Measurements from ENCODE around the gene GRID1.
"Not testable (repeated sequence)": the region's sequence is repeated elsewhere in the genome, so short reads cannot be mapped to it uniquely, and the experiment has no call there.

The GRID1 gene

DNA sequence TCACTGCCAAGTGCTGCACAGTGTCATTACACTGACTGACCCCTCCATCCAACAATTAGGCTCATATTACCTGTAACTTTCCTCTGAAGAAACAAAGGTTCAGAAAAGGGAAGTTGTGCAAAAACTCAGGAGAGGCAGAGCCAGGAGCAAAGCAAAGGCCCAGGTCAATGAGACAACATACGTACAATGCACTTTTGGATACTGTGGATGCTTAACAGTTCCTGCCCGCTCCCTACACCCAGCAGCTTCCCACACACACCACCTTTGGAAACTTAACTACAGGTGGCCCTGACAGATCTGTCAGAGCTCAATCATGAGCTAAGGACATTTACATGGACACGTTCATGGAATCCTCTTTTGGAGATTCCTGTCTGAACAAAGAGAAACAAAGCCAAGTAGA lies 515.9 kb downstream of the GRID1 start:
- DNase-seq = no peak

DNA sequence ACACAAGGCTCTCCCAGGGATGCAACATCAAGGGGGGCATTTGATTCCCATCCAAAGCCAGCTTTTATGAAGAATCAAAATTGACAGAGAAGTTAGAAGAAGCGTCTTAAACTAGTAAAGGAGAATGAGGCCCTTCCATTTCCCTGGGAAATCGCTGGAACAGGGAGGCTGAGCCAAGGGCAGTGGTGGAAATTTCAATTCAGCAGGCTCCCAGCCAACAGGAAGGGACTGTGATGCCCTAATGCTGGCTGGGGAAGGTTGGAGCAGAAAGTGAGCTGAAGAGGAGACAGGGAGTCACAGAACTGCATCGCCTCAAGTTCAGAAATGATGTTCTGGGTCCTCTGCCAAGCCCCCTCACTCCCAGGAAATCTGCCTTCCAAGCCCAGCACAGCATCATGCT lies 517.3 kb downstream of the GRID1 start:
- no peak for DNase-seq

DNA sequence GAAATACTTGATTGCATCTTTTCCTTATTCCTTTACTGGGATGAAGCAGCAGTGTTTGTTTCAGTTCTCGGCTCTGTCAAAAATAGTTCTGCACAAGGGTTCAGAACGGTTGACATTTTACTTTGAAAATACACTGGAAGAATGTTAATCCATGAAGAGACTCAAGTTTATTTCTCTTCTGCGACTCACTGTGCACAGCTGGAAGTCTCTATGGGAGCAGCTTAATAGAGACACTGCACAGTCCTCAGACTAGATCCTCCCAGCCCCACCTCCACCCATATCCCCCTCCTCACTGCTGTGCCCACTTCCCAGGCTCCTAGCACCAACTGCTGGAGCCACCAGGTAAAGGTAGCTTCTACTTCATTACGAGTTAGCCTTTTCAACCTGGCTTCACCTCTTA lies 517.8 kb downstream of the GRID1 start:
- DNase-seq = no peak

DNA sequence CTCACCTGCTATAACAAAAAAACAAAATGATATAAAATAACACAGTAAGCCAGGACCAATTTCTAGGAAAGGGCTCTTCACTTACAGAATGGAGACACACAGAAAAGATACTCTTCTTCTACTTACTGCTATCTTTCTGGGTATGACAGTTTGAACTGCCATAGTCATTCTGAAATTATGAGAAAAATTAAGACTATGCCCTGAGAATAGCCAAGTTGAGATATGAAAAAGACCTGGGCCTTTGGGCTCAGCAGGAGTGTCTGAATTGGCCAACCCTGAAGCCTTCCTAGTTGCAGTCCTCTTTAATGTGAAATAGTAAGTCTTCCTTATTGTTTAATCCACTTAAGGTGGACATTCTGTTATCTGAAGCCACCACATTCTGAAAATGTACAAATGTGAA lies 519.5 kb downstream of the GRID1 start:
- no peak for DNase-seq

DNA sequence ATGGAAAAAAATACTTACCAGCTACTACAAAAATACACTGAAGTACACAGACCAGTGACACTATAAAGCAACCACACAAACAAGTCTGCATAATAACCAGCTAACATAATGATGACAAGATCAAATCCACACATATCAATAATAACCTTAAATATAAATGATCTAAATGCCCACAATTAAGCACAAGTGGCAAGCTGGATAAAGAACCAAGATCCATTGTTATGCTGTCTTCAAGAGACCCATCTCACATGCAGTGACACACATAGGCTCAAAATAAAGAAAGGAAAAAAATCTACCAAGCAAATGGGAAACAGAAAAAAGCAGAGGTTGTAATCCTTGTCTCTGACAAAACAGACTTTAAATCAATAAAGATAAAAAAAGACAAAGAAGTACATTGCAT lies 527.9 kb downstream of the GRID1 start:
- not testable (repeated sequence) for DNase-seq

DNA sequence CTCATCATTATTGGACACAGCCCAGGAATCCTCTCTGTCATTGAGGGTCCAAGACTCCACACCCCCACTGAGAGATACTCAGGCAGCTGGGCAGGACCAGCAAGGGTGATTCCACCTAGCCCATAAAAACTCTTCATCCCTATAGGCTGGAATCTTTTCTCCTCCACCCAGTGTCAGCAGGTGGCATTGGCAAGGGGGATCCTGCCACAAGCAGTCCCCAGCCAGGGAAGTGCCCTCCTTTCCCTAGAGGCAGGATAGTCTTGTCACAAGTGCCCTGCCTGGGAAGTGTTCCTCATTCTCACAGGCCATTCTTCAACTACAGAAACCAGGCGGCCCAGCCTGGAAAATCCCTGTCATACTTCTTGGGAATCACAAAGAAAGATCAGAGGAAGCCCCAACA lies 533.6 kb downstream of the GRID1 start:
- no peak for DNase-seq

DNA sequence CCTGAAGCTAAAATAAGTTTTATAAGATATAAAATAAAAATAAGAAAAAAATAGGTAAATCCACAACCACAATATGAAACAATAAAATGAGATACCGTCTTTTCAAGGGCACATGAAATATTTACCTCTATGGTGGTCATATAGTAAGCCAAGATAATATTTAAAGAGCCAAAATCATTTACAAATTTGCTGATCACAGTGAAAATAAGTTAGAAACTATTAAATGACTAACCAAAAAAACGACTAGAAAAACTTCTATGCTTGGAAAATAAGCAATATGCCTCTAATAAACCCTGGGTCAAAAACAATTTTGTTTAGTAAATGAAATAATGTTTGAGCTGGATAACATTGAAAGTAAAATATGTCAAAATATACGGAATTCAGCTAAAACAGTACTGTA lies 535.2 kb downstream of the GRID1 start:
- no peak for DNase-seq

DNA sequence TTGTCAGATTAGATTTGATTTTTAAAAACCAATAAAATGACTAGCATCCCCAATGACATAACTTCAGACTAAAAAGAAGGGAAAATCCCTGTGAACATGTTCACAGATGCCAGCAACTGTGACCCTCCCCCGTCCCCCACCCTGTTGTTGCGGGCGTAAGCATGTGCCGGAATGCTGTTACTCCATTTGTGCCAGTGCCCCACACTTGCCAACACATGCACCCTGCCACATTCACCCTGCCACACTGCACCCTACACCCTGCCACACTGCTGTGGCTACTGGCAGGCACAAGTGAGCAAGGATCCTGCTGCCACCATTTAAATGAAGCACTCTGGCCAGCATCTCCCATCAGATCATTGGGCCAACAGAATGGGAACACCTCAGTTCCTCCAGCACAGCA lies 540.2 kb downstream of the GRID1 start:
- DNase-seq = no peak

DNA sequence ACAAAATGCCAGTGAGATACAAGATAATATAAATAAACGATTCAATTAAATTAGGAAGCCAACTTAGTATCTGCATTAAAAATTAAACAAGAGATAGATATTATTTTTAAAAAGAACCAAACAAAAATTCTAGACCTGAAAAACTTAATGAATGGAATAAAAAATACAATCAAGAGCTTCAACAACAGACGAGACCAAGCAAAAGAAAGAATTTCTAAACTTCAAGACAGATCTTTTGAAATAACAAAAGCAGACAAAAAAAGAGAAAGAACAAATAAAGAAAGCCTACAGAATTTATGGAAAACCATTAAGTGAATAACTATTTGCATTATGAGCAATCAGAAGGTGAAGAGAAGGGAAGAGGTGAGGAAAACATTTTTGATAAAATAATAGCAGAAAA lies 555.2 kb downstream of the GRID1 start:
- DNase-seq = no peak

DNA sequence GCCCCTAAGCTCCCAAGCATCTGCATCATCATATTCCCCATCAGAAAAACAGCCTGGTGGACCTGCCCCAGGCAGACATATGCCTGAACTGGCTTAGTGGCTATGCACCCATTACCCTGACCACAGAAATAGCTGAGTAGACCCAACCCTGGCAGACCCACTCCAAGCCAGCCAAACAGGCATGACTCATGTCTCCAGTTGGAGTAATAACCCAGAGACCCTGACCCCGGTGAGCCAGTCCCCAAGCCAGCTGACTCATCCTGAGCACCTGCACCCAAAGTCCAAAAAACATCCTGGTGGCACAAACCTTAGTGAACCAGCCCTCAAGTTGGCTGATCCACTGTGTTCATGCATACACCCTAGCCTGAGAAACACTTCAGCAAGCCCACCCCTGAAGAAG lies 555.9 kb downstream of the GRID1 start:
- DNase-seq = no peak

DNA sequence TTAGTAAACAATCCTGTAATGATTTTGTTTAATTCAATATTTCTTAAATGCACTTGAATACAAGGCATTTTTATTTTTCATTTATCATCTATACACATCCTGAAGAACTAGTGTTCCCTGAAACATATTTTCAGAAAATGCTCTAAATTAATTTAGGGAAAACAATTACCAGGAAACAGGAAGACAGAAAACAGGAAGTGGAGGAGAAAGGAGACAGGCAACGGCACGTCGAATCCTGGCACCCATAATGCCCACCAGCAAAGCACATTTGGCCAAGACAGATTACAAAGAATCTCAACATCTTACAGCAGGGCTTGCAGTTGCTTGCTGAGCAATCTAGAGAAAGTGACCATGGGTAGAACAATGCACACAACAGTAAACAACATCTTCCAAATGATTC lies 571.1 kb downstream of the GRID1 start:
- DNase-seq = no peak

DNA sequence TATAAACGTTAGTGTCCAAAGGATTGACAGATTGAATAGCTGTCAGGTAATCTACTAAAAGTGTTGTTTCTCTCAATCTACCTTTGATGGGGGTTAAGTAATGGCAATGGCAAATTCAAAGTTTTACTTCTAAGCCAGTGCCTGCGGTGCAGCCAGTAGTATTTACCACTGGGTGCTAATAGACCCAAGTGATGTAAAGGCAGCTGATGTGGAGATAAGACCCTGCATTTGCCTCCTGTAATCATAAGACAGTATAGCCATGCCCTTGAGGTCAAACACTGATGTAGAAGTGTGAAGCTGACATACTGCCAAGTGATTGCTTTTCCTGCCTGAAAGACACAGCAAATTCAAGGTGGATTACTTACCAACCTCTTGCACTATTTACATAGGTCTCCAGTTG lies 572.0 kb downstream of the GRID1 start:
- no peak for DNase-seq

DNA sequence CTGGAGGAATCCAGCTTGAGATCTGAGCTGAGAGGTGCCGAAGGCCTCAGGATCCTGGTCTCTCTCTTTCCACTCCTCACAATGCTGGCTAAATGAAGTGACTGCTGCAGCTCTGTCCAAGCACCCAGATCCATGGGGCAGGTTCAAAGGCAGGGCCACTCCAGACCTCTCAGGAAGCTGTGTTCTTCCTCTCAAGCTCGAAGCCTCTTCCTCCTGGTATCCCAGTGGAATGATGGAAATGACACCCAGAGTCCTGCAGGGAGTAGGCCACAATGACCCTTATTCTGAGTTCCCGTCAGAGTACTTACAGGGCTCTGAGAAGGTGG lies 574.1 kb downstream of the GRID1 start:
- DNase-seq = no peak

DNA sequence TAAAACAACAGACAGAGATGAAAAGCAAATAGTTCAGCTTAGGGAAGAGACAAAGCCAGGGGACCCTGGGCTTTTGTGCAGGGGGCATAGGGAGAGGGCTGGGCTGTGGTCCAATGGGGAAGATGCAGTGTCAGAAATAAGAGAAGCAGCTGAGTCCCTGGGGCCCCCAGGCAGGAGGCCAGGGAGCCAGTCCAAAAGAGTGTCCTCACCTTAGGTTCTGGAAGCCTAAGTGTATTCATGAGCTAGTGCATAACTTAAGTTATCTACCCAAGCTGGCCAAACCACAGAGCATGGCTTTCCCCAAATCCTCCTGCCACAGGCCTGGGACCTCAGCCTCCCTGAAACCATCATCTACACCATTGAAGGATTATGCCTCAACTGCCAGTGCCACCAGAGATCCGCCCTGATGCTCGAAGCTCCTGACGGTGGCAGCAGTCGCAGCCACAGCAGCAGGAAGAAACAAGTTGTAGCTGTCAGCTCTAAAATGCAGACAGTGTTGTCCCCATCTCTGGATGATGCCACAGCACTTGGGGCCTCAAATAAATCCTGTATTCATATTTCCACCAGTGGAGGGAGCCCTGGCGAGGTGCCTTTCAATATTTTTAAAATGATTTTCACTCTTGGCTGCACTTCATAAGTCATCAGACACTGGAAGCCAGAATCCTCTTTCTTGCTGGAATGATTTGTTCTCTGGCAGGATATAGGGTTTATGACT lies 574.6 kb downstream of the GRID1 start:
- DNase-seq = peak; percentile 28

DNA sequence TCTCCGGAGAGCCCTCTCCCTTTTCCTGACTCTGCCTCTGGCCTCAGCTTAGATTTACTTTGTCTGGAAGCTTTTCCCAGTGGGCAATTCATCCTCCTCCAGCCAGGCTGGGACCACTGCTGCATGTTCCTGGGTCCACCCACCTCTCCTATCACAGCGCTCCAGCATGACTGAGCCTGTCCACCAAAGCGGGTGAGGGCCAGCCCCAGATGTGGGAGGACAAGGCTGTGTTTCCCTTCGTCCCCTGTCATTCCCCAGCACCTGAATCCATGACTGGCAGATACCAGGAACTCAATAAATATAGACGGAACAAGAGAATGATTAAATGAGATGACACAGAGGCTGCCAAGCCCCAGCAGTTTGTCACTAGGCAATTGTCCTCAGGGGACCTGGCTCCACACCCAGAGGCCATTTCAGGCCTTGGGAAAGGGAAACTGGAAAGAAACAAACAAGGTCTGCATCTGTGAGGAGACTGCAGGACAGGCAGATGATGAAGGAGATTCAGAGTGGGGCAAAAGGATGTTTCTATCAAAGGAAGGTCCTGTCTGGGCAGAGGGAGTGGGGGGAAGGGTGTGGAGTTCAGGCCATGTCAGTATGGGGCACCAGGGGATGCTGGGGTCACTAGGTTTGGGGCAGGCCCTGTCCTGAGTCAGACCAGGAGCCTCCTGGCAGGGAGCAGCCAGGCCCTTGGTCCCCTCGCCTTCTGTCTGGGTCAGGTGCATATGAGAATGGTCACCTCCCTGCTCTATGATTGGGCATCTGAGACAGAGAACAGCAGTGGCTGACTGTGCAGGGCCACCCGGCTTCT lies 576.4 kb downstream of the GRID1 start:
- no peak for DNase-seq

DNA sequence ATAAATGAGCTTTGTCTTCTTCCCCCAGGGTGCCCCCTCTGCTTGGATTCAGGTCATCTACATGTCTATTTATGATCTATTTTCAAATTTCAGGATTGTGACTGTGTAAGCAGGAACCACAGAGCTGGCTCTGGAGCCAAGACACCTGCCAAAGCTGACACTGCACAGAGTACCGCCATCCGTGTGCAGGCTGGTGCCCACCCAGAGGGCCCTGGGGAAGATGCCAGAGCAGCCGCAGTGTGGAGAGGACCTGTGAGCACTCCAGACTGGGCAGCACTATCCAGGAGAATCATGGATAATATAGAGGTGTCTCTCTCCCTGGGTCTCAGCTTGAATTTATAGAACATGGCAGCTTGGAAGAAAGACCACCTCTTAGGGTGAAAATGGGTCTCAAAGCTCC lies 577.5 kb downstream of the GRID1 start:
- no peak for DNase-seq

DNA sequence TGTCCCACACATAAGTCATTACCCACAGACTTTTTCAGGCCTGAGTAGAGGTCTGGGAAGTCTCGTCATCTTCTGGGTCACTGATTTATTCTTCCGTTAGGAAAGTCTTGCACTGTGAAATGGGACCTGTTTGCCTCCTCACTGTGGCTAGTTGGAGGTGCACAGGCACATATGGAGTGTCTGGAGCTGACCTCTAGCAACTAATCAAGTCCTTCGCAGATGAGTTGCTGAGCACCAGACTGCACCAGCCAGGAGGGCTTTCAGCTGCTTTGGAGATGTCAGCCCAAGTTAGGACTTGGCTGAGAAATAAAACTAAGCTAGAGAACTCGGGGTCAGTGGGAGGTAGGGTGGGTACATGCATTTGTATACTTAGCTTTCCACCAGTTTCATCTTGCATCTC lies 578.0 kb downstream of the GRID1 start:
- DNase-seq = no peak

DNA sequence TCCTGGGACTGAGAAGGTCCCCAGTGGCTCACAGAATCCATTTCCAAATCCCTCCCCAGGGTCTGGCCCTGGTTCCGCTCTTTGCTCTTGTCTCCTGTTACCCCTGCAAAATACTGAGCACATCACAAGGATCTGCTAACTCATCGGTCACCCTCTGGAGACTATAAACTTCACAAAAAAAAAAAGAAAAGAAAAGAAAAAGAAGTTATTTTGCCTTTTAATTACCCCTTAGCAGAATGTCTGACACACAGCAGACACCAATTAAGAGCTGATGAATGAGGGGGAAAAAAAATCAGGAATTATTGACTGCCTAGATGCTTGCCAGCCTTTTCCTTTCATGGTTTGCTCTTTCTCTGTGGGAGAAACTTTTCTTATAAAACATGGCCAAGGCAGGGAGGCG lies 578.7 kb downstream of the GRID1 start:
- no peak for DNase-seq

DNA sequence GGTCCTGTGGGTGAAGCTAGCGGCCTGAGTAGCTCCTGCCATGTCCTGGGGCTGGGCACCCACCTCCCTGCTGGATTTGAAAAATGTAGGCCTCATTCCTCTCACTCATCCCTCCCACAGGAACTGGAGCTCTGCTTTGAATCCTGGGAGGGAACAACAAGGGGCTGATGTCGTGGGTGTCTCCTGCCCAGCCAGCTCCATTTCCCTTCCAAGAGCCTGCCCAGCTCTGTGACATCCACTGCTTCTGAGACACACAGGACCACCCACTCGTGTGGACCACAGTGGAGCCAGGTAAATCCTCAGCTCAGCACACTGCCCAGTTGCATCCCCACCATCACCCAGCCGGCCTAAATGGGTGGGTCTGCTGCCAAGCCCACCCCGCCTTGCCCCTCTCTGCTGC lies 579.2 kb downstream of the GRID1 start:
- no peak for DNase-seq

DNA sequence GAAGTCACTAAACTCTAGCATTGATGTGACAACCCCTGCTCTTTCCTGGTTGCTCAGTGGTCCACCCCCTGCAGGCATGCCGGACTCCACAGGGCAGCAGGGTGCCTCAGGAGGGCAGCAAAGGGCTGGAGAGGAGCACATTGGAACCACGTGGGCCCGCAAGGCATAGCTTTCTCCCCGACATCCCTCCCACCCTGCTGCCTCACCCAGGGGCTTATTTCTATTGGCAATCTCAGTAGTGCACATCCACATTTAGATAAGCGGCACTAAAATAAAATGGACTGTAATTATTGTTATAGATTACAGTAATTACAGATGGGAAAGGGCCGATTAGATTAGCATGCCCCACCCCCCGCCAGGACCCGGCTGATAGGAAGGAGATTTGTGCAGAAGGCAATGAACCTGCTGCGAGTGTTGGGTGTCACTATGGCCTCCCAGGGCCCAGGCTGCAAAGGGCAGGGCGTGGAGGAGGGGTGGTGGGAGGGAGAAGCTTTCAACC lies 580.1 kb downstream of the GRID1 start:
- no peak for DNase-seq

DNA sequence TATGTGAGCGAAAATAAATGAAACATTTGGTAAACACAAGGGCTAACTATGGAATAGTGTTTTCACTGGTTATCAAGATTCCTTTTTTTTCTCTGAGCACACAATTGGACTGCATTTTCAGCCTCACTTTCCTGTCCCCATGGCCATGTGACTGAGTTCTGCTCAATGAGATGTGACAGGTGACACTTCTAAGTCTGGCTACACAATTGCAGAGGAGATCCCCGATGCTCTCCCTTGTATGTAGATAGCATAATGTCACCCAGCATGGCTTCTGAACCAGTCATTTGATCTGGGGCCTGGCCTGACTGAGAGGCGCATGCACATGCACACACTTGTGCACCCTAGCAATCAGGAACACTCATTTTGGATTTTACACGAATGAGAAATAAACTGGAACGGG lies 581.8 kb downstream of the GRID1 start:
- no peak for DNase-seq

DNA sequence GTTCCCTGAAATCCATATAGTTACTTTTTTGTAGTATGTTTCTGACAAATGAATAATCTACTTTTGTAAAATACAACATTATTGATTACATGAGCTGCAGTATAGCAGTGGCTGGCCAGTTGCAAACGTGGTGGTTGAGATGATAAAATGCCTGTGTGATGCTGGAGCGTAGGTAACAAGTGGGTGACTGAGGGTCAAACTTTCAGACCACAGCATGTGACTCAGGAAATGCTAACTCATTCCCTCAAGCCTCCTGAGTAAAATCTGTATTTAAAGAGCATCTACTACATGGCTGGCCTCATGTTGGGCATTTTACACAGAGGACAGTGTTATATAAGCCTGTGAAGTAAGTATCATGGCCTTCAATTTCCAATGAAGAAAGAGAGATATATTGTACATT lies 585.2 kb downstream of the GRID1 start:
- no peak for DNase-seq

DNA sequence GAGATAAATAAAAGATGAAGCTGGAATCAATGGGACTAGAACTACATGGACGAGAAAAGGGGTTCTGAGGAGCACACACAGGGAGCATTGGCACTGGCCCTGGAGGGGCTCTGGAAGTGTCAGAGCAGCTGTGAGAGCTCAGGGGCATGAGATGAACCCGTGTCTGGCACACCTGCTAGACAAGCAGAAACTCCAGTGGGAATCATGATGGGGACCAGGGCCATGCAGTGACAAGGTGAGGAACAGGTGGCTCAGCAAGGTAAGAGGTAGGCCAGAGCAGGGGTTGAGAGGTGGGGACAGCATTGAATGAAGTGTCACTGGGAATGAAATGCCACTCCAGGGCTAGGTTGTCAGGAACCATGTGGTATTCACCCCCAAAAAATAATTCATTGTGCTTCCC lies 588.5 kb downstream of the GRID1 start:
- DNase-seq = no peak

DNA sequence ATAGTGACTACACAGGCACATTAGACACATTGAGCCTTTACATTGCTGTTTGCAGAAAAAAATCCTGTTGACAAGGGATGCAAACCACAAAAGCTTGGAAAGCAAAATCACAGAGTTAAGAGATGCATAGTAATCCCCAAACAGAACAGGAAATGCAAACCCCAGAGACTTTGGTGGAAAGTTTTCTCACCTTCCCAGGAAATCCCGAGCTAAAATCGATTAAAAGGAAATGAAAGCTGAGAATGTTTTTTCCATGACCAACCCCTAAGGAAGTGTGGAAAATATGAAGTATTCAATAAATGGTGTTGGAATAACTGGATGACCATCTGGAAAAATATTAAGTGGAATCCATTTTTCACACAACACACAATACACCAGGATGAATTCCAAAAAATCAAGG lies 598.7 kb downstream of the GRID1 start:
- DNase-seq = no peak

DNA sequence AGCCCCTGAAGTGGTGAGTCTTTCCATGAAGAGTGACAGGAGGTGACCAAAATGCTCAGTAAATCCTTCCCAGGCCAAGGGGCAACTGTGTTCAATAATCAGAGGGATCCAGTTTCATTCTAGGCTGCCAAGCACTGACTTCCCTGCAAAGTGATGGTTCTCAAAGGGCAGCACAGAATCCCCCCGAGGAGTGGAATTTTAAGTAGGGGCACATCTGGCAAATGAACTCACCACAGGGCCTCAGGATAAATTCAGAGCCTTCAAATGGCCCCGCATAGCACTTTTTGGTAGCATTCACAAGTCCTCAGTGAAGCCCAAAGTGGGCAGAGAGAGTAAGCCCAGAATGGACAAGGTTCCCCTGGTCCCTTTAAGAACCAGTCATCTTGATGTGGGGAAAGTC lies 602.5 kb downstream of the GRID1 start:
- no peak for DNase-seq

Data from kidney glomerular epithelial cell (primary cell).